HG02571 (cell line): ENCODE measurements around the gene ATE1.

Experiments
- ATAC-seq: cut with Tn5 transposase; IDR thresholded peaks from one replicate; pipeline ENCODE4 v1.9.1; 2021; ENCODE audit warnings: mild to moderate bottlenecking, moderate library complexity; ENCODE audit not compliant: unreplicated experiment

ATE1 gene

DNA sequence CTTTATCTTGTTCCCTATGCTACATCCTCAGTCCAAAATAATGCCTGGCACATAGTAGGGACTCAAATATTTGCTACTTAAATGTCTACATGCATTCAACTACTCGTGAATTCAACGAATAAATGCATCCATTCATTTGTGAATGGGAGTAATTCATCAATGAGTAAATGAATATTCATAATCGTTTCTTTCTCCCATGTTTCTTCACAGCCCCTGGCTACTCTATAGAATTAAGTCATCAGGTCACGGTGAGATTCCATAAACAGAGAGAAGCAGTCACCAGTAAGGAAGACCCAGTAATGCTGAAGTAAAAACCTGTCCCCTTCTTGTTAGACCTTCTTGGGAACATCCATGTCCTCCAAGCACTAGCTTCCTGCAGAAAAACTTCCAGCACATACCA lies 48.4 kb downstream of the ATE1 start:
- ATAC-seq: no peak

DNA sequence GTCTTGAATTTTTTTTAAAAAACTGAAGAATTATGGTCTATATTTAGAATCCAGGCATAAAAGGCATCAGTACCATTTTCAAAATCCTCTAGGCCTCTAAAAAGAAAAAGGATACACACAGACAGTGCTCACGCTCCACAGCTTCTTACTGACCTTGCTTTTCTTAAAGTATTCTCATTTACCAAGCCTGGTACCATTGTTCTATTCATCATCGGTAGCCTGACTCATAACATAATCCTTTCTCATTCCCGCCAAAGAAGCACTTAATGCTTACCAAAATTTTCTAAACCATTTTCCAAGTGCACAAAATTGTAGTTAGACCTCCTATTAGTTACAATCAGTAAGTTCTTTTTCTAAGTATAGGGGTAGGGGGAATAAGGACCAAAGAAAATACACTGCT lies 54.6 kb downstream of the ATE1 start:
- no peak for ATAC-seq

DNA sequence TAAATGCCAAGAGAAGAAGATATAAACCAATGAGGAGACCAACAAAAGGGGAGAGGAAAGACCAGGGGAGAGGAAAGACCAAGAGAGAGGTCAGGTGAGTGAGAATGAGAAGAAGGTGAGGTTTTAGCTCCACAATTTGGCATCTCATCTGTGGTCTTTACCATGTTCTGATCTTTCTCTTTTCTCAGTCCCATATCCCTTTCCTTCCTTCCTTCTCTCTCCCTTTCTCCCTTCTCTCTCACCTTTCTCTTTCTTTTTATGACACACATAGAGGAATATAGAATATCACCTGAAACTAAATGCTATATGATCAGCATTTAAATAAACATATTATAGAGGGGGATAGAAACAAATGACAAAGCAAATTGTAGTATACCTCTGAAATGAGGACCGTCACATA lies 57.4 kb downstream of the ATE1 start:
- no peak for ATAC-seq

DNA sequence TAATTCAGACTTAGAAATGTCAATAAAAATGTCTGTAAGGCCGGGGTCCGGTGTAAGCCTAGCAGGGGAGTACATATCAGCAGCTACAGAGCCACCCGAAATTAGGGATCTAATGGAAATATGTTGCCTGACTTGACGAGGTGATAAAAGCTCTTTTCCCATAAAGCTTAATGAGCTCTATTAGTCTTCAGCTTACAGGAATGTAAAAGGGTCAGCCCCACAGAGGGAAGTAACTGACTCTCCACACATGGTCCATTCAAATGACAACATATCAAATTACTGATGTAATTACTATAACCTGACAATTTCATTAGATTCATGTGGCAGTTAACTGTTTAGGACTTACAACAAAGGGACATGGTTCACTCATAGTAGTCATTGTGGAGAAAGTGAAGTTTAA lies 62.3 kb downstream of the ATE1 start:
- ATAC-seq: no peak

DNA sequence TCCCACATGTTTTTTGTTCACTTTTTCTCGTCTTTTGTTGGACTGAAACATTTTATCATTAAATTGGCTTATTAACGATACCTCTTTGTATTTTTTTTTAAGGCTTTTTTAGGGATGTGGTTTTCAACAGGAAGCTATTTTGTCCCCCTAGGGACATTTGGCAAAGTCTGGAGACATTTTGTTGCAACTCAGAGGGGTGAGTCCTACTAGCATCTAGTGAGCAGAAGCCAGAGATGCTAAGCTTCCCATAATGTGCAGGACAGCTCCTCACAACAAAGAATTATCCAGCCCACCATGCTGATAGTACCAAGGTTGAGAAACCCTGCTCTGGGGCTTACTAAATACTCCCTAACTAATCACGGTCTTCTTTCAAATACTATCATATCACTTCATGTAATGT lies 63.2 kb downstream of the ATE1 start:
- no peak for ATAC-seq

DNA sequence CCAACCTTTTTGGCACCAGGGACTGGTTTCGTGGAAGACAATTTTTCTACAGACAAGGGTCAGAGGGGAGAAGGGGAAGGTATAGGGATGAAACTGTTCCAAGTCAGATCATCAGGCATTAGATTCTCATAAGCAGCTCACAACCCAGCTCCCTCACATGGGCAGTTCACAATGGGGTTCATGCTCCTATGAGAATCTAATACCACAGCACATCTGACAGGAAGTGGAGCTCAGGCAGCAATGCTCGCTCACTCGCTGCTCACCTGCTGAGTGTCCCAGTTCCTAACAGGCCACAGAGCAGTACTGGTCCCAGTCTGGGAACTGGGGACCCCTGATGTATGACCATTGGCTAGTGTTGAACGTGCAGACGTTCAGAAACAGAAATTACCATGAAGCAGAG lies 63.7 kb downstream of the ATE1 start:
- ATAC-seq: no peak

DNA sequence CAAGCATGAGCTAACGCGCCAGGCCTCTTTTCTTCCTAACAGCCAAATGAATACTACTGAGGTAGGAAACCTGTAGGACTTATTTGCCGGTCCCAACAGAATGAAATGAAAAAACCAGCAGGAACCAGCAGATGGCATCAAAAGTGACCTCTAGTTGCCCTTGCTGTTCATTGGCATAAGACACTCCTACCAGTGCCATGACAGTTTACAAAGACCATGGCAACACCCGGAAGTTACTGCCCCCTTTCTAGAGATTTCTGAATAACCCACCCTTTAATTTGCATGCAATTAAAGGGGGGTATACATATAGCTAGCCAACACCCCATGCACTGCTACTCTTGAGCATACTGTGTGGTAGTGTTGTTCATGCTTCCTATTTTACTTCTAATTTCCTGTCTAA lies 65.2 kb downstream of the ATE1 start:
- no peak for ATAC-seq

DNA sequence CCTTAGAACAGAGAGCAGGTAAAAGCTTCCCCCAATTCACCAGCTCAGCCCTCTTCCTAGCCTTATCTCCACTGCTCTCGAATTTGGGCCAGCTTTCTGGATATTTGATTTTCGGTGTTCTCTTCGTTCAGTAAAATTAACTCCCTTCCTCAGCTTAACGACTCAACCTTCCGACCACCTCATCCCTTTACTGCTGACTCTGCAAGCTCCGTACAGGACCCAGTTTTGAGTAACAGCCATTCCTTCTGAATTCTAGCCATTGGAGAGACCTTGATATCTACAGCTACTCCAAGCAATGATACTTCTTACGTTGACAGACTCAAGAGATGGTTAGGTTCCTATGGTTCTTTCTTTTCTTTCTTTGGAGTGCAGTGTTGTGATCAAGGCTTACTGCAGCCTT lies 65.8 kb downstream of the ATE1 start:
- no peak for ATAC-seq

DNA sequence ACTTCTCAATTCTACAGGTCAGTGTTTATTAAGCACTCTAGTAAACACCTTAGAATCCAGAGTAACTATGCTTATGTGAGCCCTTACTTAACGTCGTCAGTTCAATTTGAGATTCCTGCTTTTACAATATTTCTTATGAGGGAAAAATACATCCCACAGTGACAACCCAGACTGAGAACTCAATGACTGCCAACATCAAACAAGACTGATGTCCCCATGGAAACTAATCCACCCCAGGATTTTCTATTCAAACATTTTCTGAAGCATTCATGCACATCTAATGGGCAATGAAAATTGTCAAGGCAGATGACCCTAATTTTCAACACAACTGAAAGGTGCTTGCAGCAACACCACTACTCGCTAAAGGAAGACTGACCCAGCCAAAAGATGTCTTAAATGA lies 67.0 kb downstream of the ATE1 start:
- no peak for ATAC-seq

DNA sequence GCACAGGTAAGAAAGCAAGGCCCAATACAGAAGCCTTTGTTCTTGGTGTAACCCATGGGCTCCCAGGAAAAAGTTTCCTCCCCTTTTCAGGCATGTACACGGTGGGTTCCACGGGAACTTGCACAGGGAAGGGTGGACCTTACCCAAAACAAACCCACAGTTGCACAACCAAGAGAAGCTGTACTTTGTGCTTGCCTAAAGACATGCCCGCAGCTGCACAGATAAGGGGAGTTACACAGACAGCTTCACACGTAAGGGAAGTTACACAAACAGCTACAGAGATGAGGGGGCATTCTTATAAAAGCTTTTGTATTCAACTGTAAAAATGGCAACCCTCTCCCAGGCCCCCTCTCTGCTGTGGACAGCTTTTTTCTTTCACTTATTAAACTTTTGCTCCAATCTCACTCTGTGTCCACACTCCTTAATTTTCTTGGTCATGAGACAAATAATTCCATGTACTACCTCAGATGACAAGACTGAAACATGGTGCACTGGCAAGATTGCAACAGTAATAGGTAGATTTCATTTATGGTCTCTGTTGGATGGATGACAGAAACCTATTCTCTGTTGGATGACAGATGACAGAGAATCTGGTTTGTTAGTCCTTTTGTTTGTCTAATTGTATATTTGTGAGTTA lies 72.9 kb downstream of the ATE1 start:
- ATAC-seq: no peak

DNA sequence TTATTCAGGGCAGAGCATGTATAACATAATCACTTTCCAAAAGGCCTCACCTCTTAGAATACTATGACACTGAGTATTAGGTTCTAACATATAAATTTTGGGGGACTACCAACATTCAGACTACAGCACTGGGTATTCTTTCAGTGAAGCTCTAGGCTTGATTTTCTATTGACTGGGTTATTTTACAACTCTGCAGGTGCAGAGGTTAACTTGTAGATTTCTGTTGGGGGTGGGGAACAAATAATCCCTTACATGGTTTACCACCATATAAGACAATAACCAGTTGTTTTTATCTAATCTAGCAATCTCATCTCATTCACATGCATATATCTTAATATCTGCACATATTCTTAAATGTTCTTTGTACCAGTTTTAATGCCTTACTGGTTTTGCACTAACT lies 73.9 kb downstream of the ATE1 start:
- ATAC-seq: no peak

DNA sequence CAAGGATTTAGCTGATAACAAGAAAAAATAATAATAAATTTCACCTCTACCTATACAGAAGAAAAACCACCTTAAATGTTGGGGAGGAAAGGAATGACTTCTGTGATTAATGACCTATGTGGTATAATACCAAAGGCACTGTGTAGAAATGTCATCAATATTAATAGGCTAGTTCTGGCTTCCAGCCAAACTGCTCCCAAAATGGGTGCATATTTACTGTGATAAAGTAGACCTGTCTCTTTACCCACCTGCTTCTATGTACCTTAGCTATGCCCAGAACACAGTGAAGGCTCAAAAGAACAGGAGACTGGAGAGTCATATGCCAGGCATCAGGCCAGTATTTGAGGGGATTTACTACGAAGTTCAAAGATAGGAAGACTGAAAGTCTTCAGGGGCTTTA lies 76.0 kb downstream of the ATE1 start:
- ATAC-seq: no peak

DNA sequence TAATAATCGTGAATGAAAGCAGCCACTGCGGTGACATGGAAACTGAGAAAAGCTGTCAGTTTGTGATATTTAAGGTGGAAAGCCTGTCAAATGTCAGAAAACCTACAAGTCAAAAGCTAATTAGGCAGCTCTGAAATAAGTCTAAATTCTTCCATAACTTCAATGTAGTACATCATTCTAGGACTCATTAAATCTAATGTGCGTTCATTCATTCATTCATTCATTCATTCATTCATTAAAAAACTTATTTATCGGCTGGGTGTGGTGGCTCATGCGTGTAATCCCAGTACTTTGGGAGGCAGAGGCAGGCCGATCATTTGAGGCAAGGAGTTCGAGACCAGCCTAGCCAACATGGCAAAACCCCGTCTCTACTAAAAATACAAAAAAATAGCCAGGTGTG lies 79.7 kb downstream of the ATE1 start:
- no peak for ATAC-seq

DNA sequence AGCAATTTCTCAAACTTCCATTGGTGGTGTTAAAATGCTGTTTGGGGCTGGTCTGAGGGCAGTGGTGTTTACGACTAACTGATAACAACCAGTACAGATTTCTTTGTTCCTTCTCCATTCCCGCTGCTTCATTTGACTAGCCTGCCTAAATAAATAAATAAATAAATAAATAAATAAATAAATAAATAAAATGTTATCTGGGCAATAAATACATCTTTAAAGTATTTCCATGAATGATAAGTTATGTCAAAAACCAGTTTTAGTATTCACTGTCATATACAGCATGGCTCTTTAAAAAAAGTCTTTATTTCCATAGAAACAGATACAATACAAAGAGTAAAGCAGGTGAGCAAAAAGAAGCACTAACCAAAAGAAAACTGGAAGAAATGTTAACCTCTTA lies 81.3 kb downstream of the ATE1 start:
- no peak for ATAC-seq

DNA sequence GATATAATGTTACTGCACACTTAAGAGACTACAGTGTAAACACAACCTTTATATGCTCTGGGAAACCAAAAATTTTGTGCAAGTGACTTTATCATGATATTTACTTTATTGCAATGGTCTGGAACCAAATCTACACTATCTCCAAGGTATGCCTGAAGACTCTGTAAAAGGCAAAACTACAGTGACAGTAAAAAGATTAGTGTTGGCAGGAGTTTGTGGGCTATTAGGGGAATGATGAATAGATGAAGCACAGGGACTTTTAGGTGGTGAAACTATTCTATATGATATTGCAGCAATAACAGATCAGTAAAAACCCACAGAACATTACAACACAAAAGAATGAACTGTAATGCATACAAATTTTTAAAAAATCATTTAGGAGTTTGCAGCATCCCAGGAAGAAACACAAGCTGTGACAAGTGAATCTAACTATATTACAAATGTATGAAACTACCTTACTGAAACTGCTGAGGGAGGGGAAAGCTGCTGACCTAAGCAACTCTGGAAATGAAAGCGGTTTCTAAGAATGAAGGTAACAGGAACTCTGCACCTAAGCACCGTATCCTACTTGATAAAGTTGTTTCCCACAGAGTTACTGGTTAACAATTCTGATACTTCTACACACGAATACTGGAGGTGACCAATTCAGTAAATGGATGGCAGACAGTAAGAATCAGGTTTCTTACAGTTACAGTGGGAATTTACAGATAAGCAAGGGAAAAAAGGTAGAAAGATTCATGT lies 82.6 kb downstream of the ATE1 start:
- ATAC-seq: no peak

DNA sequence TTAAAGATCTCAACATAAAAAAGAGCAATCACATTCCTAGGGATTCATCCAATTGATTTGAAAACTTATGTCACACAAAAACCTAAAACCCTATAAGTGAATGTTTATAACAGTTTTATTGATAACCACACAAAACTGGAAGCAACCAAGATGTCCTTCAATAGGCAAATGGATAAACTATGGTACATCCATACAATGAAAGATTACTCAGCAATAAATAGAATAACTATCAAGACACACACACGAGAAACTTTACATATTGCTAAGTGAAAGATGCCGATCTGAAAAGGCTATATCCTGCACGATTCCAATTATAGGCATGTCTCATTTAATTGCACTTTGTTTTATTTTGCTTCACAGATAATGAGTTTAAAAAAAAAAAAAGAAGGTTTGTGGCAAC lies 83.3 kb downstream of the ATE1 start:
- ATAC-seq: no peak

DNA sequence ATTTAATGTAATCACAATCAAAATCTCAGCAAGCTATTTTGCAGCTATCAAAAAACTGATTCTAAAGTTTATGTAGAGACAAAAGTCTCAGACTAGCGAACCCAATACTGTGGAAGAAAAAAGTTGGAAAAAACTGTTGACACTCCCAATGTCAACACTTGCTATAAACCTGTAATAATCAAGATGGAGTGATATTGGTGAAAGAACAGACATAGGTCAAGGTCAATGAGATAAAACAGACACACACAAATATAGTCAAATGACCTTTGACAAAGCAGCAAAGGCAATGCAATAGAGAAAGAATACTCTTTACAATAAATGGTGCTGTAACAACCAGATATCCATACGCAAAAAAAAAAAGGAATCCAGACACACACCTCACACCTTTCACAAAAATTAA lies 84.5 kb downstream of the ATE1 start:
- ATAC-seq: no peak

DNA sequence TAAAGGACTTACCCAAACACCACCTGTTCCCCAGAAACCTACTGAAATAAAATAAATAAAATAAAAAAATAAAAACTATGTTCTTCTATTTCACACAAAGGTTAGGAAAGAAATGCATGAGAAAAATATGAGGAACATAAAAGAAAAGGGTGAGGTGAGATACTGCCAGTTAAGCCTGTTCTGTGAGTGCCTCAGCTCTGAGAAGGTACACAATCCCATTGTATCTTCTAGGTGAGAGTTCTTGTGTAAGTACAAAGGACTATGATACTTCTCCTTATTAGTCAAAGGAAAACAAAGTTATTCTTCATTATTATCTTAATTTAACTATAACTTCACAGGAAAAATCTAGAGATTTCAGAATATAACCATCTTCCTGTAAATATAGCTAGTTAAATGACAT lies 86.0 kb downstream of the ATE1 start:
- no peak for ATAC-seq

DNA sequence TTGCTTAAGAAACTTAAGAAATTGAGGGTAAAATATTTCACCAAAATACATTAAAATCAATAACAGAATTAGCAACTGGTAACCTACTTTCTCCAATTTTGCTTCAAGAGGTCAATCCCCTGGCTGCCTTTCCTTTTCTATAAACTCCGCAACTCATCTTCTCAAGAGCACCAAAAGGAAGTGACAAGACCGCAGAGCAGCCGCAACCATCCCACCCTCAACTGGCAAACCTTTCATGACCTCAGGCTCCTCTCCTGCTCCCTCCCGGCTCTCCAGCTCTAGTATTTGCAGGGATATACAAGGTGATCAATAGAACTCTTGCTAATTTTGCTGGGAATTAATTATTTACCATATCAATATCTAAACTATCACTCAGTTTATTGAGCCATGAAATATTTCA lies 88.9 kb downstream of the ATE1 start:
- no peak for ATAC-seq

DNA sequence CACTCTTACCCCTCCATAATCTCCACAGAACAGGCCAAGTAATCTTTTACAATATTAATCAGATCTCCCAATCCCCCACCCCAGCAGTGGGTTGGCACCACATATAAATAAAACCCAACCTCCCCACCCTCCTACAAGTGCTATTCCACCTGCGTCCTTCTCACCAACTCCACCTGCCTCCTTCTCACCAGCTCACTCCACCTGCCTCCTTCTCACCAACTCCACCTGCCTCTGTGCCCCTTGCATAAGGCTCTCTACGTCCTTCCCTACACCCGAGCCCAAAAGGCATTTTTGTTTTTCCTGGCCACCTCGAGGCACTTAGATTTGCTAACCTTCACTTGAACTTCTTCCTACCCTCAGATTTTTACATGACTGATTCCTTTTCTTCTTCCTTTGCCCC lies 89.7 kb downstream of the ATE1 start:
- no peak for ATAC-seq

DNA sequence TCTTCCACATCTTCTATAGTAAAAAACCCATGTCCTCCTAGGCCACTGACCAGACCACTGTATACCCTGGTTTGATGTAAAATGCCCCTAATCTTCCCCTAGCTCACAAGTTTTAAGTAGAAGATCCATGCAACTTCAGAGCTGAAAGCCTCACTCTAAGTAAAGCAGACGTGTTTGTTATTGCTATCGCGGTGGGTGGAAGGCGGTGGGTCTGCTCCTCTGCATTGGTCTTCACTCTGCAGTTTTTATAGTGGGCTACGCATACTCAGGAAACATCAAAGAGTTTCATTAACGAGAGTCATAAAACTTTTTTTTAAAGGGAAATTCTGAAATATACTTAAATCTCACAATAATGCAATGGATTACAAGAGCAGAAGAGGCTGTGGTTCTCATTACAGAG lies 91.7 kb downstream of the ATE1 start:
- no peak for ATAC-seq

DNA sequence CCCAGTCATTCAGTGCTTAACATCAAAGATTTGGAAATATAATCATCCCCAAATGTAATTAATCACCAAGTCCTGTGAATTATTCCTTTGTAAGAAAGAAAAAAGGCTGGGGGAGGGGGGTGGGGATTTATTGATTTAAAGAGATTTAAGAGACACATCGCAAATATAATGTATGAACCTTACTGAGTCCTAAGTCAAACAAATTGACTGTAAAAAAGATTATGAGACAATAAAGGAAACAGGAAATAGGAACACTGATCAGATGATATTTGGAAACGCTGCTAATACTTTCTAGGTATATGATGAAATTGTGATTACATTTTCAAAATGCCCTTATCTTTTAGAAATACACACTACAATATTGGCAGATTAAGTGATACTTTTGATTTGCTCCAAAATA lies 92.5 kb downstream of the ATE1 start:
- ATAC-seq: no peak

DNA sequence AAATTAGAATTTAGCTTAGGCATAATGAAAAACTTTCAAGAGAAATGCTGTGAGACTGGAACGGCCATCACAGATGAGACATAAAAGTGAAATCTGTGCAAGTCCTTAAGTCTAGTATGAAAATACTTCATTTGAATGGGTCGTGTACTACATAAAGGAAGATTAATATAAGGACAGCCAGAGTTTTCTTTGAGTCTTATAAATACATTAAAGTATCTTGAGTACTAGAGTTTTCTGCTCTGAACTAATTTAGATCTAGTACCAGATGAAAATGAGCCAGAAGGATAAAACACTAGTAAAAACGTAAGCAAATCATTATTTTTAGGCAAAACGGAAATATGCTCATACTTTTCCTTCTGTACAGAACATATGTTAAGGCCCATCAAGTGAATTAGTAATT lies 93.1 kb downstream of the ATE1 start:
- no peak for ATAC-seq
